ENCODE results near the gene CASKIN2.

CASKIN2 gene

GRCh38 chr17:75503976-75504346, 11.4 kb downstream of the CASKIN2 start:
- DNase-seq (ENCODE audit: low spot score) = no peak

DNA sequence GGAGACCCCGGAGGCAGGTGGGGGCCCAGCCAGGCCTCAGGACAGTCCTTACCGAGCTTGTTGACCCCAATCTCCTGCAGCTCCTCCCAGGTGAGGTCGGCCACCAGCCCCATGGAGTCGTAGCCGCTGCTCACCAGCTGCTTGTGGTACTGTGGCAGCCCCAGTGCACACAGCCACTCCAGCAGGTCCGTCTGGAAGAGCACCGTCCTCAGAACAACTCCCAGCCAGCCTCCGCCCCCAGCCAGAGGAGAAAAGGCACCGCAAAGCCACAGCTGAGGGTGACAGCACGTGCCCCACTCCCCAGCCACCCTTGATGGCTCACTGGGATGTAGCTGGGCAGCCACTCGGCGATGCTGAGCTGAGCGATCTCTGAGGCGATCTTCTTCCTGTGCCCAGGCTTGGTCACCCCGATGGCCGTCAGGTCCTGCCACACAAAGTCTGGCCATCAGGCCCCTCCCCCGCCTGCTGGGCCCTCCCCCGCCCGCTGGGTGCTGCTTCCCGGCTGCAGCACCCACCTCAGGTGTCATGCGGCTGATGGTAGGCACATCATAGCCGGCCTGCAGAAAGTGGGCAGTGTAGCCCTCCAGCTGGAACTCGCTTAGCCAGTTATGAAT, 11.9 kb downstream of the CASKIN2 start:
- no peak for DNase-seq (ENCODE audit: low spot score)

DNA sequence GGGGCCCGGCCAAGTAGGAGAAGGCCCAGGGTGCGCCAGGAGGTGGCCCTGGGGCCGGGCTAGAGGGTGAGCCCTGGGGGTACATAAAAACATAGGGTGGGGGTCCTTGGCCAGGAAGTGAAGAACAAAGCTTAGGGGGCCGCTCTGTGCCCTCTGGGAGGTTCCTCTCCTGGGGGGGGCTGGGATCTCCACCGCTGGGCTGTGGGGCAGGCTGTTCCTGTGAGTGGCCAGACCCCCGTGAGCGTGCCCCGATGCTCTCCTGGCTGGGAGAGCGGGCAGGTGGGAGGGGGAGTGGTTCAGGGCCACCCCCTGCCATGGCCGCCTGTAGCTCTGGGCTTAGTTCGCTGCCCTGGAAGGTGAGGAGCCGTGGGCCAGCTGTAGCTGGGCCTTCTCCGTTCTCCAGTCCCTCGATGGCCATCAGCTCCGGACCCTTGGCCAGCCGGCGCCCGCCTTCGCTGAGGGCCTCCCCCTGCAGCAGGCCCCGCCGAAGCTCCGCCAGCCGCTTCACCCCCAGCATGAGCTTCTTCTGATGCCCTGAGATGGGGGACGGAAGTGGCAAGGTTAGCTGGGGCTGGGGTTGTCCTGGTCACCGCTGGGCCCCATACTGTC, 12.5 kb downstream of the CASKIN2 start:
- no peak for DNase-seq (ENCODE audit: low spot score)

DNA sequence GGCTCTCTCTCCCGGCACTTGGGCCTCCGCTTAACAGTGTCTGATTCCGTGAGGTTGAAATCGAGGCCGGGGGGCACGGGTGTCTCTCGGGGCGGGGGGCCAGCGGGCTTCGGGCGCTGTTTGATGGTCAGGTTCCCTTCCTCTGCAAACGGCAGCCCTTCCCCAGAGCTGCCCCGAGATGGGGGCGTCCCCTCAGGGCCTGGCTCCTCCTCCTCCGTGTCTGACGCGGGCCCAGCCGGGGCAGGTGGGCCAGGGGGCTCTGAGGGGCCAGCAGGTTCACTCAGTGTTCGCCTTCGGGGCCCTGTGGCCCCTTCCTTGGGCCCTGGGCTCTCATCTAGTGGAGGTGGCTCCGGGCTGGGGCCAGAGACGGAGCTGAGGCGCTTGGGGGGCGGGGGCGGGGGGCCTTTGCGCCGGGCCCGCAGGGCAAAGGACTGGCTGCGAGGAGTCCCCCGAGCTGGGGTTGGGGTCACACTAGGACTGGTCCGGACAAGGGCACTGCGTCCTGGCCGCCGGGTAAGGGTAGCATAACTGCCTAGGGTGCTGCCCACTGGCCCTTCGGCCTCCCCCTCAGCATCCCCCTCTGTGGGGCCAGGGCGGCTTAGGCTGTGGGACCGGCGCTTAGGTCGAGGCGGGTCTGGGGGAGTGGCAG, 13.1 kb downstream of the CASKIN2 start:
- DNase-seq (ENCODE audit: low spot score) = no peak

- no peak for DNase-seq (ENCODE audit: low spot score)
These were observed 13.8 kb downstream of the CASKIN2 start for GRCh38 chr17:75501378-75502071.

DNA sequence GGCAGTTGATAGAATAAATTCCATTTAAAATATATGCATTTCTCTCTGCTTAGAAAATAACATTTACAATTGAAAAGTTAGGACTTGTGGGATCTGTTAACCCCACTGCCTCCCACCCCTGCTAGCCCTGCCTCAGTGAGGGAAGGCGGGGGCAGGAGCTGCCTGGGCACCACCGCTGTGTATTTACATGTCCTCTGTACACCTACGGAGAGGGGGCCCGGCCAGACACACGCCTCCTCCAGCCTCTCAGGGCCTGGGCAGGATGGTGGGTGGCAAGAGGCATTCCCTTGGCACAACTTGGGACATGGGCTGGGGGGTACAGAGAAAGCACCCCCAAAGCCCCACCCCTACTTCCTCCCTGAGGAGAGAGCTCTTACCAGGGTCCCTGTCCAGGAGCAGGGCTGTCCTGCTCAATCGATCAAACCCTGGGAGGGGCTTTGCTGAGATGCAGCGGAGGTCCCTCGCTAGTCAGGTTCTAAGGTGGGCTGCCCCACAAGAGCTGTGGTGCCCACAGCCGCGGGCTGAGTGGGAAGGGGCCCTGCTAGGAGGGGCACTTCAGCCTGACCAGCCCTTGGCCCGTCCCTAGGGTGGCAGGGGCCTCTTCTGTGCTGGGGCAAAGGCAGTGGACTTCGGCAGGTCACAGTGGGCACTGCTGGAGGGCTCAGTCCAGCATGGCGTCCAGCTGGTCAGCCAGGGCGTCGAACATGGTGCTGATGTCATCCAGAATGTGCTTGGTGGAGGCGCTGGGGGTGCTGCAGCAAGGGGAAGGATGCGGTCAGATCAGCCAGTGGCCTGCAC, 14.7 kb downstream of the CASKIN2 start:
- no peak for DNase-seq (ENCODE audit: low spot score)

GRCh38 chr17:75499313-75500022, 15.9 kb downstream of the CASKIN2 start:
- DNase-seq (ENCODE audit: low spot score) = no peak

DNA sequence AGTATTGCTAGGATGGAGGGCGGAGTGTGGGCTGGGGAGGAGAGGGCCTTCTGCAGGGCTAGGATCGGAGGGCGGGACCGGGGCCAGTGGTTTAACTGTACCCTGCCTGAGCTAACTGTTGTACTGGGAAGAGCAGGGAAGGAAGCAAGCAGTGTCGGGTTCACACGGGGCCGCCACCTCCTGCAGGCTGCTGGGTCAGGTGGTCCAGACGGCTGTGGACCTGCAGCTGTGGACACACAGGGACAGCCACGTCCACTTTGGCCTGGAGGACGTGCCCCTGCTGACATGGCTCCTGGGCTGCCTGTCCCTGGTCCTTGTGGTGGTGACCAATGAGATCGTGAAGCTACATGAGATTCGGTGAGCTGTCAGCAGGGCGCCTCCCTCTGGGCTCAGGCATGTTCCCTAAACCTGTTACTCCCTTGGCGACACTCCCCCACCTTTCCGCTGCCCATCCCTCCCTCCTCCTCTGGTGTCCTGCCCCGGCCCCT, 16.6 kb downstream of the CASKIN2 start:
- DNase-seq (ENCODE audit: low spot score) = no peak

DNA sequence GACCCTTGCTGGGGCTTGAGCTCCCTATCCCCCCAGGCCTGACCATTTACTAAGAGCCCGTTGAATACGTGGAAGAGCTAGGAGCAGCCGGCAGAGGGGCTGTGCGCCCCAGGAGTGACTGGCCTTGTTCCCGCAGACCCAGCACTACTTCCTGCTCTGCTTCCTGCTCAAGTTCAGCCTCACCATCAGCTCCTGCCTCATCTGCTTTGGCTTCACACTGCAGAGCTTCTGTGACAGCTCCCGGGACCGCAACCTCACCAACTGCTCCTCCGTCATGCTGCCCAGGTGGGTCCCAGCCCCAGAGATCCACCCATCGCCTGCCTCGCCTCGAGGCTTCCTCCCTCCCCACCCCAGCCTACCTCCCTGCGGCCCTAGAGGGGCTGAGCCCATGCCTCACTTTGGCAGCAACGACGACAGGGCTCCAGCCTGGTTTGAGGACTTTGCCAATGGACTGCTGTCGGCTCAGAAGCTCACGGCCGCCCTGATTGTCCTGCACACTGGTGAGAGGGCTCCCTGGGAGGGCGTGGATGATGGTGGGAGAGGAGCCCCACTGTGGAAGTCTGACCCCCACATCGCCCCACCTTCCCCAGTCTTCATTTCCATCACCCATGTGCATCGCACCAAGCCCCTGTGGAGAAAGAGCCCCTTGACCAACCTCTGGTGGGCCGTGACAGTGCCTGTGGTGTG, 17.2 kb downstream of the CASKIN2 start:
- no peak for DNase-seq (ENCODE audit: low spot score)

- no peak for DNase-seq (ENCODE audit: low spot score)
These were observed 19.3 kb downstream of the CASKIN2 start for GRCh38 chr17:75496005-75496404.

GRCh38 chr17:75494326-75494877, 20.9 kb downstream of the CASKIN2 start:
- DNase-seq (ENCODE audit: low spot score) = no peak

GRCh38 chr17:75493476-75494129, 21.7 kb downstream of the CASKIN2 start:
- DNase-seq (ENCODE audit: low spot score) = no peak

DNA sequence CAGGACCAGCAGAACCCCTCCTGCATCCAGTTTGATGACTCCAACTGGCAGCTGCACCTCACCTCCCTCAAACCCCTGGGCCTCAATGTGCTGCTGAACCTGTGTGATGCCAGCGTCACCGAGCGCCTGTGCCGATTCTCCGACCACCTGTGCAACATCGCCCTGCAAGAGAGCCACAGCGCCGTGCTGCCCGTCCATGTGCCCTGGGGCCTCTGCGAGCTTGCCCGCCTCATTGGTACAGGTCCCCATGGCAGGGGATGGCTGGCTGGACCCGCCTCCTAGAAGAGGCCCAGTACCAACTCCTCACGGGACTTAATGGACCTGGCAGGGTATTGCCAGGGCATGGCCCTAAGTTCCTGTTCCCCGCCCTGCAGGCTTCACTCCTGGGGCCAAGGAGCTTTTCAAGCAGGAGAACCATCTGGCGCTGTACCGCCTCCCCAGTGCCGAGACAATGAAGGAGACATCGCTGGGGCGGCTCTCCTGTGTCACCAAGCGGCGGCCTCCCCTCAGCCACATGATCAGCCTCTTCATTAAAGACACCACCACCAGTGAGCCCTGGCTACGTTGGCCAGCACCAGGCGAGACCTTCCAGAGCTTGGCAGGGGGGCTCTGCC, 22.7 kb downstream of the CASKIN2 start:
- DNase-seq (ENCODE audit: low spot score) = no peak

DNA sequence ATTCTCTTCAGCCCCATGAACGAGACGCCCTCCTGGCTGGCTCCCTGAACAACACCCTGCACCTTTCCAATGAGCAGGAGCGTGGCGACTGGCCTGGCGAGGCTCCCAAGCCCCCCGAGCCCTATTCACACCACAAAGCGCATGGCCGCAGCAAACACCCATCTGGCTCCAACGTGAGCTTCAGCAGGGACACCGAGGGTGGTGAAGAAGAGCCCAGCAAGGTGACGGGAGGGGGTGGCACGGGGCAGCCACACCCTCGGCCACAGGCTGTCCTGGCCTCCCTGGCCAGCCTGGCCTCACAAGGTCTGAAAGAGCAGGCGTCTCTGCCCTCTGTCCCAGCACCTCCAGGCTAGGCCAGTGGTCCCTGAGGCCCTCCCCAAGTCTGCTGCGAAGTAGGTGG, 23.7 kb downstream of the CASKIN2 start:
- DNase-seq (ENCODE audit: low spot score) = no peak

DNA sequence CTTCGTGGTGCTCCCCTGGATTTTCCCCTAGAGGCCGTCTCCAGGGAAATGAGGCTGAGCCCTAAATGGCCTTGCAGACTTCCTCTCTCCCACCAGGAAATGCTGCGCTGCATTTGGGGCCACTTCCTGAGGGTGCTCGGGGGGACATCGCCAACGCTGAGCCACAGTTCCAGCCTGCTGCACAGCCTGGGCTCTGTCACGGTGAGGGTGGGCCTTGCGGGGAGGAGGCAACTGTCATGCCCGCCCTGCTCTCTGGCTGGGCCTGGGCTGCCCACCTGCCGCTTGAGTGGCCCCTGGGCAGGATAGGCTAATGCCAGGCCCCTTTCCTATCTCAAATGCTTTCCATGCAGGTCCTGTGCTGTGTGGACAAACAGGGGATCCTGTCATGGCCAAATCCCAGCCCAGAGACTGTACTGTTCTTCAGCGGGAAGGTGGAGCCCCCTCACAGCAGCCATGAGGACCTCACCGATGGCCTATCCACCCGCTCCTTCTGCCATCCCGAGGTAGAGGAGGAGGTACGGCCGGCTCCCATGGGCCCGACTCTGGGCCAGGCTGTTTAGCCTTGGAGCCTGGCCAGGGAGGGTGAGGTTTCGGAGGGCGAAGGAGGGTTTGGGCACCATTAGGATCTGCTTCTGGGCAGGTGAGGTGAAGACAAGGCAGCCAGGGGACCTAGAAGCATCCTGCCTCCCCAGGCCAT, 24.2 kb downstream of the CASKIN2 start:
- DNase-seq (ENCODE audit: low spot score) = no peak

- no peak for DNase-seq (ENCODE audit: low spot score)
These were observed 25.1 kb downstream of the CASKIN2 start for GRCh38 chr17:75490173-75490743.

- DNase-seq (ENCODE audit: low spot score) = no peak
These were observed 25.8 kb downstream of the CASKIN2 start for GRCh38 chr17:75489511-75489955.

DNA sequence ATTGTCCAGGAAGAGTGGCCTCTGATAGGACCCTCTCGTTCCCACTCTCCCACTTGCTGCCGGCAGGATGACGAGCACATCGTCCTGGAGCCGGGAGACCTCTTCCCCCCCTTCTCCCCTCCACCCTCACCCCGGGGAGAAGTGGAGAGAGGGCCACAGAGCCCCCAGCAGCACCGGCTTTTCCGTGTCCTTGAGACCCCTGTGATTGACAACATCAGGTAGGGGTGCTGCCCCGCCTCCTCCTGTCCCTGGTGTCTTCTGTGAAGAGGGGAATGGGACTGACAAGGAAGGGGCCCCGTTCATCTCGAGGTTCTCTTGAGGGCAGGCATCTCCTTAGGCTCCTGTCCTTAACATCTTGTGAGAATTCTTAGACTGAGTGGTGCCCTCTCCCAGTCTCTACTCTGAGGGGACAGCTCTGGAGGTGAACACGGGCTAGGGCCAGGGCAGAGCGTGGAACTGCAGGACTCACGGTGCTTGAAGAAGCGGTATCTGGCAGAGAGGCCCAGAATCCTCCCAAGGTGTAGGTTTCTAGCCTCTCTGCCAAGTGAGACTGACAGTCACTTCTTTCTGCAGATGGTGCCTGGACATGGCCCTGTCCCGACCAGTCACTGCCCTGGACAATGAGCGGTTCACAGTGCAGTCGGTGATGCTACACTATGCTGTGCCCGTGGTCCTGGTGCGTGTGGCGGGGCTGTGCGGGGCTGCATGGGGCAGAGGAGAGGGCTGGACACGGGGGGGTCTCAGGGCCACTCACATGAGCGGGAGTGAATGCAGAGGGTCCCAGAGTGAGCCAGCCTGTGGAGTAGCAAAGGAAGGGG, 26.4 kb downstream of the CASKIN2 start:
- DNase-seq (ENCODE audit: low spot score) = no peak
